AG09309 (cell line): ENCODE measurements around the gene PCDHB16.
"Not testable (repeated sequence)": the region's sequence is repeated elsewhere in the genome, so short reads cannot be mapped to it uniquely, and the experiment has no call there.

Source experiments
- DNase-seq: peaks from one replicate; pipeline ENCODE4 v3.0.0-alpha.2; 2010; ENCODE audit warnings: low read depth
- H3K4me3 ChIP-seq: 2 replicates; pipeline ENCODE4 v1.5.1; 2011; ENCODE audit warnings: mild to moderate bottlenecking, low read depth, low read length, moderate library complexity; ENCODE audit not compliant: control insufficient read depth
- CTCF ChIP-seq: IDR thresholded peaks from 2 replicates; pipeline ENCODE4 v1.5.1; 2011; ENCODE audit warnings: mild to moderate bottlenecking, low read depth, low read length, inconsistent platforms; ENCODE audit not compliant: insufficient read depth, control insufficient read depth; ENCODE audit errors: missing control alignments

PCDHB16 gene

GRCh38 chr5:141223112-141223783 lies 41.1 kb downstream of the PCDHB16 start, which contains the start of gene PCDHB14:
TSS of gene PCDHB14 (plus strand) at chr5:141223343. CDS start at chr5:141223506, 163 bp downstream.
- H3K4me3 ChIP-seq, result peak within 1 kb of the TSS; percentile 41

GRCh38 chr5:141224844-141225243 lies 42.7 kb downstream of the PCDHB16 start:
- DNase-seq, H3K4me3 ChIP-seq: not testable (repeated sequence)

More at GRCh38 chr5:141223112-141223783, 41.1 kb downstream of the PCDHB16 start, which contains the start of gene PCDHB14:
- TF ChIP-seq CTCF, result peak; percentile 41
- DNase-seq, result peak; percentile 16

GRCh38 chr5:141225421-141225820 lies 43.2 kb downstream of the PCDHB16 start:
- not testable (repeated sequence) for H3K4me3 ChIP-seq, DNase-seq

GRCh38 chr5:141234109-141234667 lies 52.0 kb downstream of the PCDHB16 start:
- DNase-seq, result no peak

More at GRCh38 chr5:141234109-141234667, 52.0 kb downstream of the PCDHB16 start:
- H3K4me3 ChIP-seq, result peak overlapping the region; percentile 33
- TF ChIP-seq CTCF, result peak; percentile 50
